ENCODE results near the gene CYSTM1.

GRCh38 chr5:140223567-140223966, 48.6 kb downstream of the CYSTM1 start:
- TF ChIP-seq, protein P1, sequence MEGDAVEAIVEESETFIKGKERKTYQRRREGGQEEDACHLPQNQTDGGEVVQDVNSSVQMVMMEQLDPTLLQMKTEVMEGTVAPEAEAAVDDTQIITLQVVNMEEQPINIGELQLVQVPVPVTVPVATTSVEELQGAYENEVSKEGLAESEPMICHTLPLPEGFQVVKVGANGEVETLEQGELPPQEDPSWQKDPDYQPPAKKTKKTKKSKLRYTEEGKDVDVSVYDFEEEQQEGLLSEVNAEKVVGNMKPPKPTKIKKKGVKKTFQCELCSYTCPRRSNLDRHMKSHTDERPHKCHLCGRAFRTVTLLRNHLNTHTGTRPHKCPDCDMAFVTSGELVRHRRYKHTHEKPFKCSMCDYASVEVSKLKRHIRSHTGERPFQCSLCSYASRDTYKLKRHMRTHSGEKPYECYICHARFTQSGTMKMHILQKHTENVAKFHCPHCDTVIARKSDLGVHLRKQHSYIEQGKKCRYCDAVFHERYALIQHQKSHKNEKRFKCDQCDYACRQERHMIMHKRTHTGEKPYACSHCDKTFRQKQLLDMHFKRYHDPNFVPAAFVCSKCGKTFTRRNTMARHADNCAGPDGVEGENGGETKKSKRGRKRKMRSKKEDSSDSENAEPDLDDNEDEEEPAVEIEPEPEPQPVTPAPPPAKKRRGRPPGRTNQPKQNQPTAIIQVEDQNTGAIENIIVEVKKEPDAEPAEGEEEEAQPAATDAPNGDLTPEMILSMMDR (IDR thresholded peaks at IDR 0.05; ENCODE audit: low read depth, low read length, poor library complexity, severe bottlenecking), result no peak
- TF ChIP-seq EZH2phosphoT487 (IDR thresholded peaks at IDR 0.05; ENCODE audit: borderline replicate concordance, low read length), result no peak

All from DOHH2 (cell line).